ENCODE data around the gene ZC3H12A.

DNA sequence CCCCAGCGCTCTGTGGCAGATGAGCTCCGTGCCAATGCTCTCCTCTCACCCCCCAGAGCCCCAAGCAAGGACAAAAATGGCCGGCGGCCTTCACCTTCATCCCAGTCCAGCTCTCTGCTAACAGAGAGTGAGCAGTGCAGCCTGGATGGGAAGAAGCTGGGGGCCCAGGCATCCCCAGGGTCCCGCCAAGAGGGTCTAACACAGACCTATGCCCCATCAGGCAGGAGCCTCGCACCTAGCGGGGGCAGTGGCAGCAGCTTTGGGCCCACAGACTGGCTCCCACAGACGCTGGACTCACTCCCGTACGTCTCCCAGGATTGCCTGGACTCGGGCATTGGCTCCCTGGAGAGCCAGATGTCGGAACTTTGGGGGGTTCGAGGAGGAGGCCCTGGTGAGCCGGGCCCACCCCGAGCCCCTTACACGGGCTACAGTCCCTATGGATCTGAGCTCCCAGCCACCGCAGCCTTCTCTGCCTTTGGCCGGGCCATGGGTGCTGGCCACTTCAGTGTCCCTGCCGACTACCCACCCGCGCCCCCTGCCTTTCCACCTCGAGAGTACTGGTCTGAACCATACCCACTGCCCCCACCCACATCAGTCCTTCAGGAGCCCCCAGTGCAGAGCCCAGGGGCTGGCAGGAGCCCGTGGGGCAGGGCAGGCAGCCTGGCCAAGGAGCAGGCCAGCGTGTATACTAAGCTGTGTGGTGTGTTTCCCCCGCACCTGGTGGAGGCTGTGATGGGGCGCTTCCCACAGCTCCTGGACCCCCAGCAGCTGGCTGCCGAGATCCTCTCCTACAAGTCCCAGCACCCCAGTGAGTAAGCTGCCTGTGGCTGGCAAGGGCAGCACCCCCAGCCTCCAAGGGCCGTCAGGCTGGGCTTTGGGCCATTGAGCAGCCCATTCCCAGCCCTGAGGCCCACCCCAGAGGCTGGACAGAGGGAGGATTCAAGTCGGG is 8.7 kb downstream of the ZC3H12A start:
- TF ChIP-seq CTCF (IDR thresholded peaks at IDR 0.05) (no peak), POLR2A (IDR thresholded peaks at IDR 0.05) (no peak)

Data from lower leg skin (tissue), 3 donors.